ENCODE results near the gene PCDHB1.
"Not testable (repeated sequence)": the region's sequence is repeated elsewhere in the genome, so short reads cannot be mapped to it uniquely, and the experiment has no call there.

PCDHB1 gene

GRCh38 chr5:141082228-141082627 lies 31.1 kb downstream of the PCDHB1 start:
- DNase-seq = no peak

- peak; percentile 20 for DNase-seq
These were observed 33.4 kb downstream of the PCDHB1 start for GRCh38 chr5:141084487-141084989.

- peak; percentile 2 for DNase-seq
These were observed 43.5 kb downstream of the PCDHB1 start, which contains the start of gene PCDHB2 for GRCh38 chr5:141094481-141095262. Gene PCDHB2 (plus strand): TSS chr5:141094615. CDS start chr5:141094791, 176 bp downstream.

GRCh38 chr5:141095263-141095641 lies 44.1 kb downstream of the PCDHB1 start:
- DNase-seq = no peak

- not testable (repeated sequence) for DNase-seq
These were observed 45.0 kb downstream of the PCDHB1 start for GRCh38 chr5:141096181-141096580.

GRCh38 chr5:141096586-141096985 lies 45.4 kb downstream of the PCDHB1 start:
- DNase-seq = not testable (repeated sequence)

- peak; percentile 46 for DNase-seq
These were observed 49.1 kb downstream of the PCDHB1 start, which contains the start of gene PCDHB3 for GRCh38 chr5:141100243-141100805. Gene PCDHB3 (plus strand): TSS chr5:141100473. CDS start chr5:141100650, 177 bp downstream.

GRCh38 chr5:141101059-141101458 lies 49.9 kb downstream of the PCDHB1 start:
- DNase-seq = no peak

- DNase-seq = not testable (repeated sequence)
These were observed 50.9 kb downstream of the PCDHB1 start for GRCh38 chr5:141102070-141102469.

GRCh38 chr5:141102471-141102870 lies 51.3 kb downstream of the PCDHB1 start:
- DNase-seq = not testable (repeated sequence)

- DNase-seq = no peak
These were observed 54.2 kb downstream of the PCDHB1 start for GRCh38 chr5:141105350-141105749.

All from hematopoietic multipotent progenitor cell treated with erythropoietin and hydrocortisone succinate and interleukin-3 and kit ligand, for 6 days (in vitro differentiated cells).